K562 (cell line): ENCODE results near the gene TMEM117. TPM values are rescaled to one million over a fixed set of nuclear protein-coding genes. Genes with fewer than 3 reads are reported as not detected.

Experiments used
- ATAC-seq: fragments of 200-7000 bp; cut with Tn5 transposase; 3 replicates; pipeline ENCODE4 v1.9.1; 2020; ENCODE audit warnings: moderate library complexity
- BruUV-seq: library from RNA; stranded (reverse); fragments of 400-500 nt; replicated peaks from 2 replicates; lab custom pipeline; 2021; lab: Mats Ljungman, UMichigan
- CTCF ChIA-PET: fragments of 300-600 bp; formaldehyde crosslinking; extraction: SDS; loops from one replicate; lab custom pipeline; 2021; ENCODE audit warnings: low intra/inter-chr PET ratio; lab: Yijun Ruan, JAX
- POLR2A ChIA-PET: fragments of 300-600, 350-650 bp; sonication (Branson Sonifier 250); formaldehyde crosslinking; extraction: SDS; loops from one replicate; lab custom pipeline; 2021; ENCODE audit warnings: antibody characterized with exemption, inconsistent platforms; lab: Yijun Ruan, JAX
- DNase-seq, 4 experiments: peaks; one replicate each; pipeline versions ENCODE4 v3.0.0 to v3.0.0-alpha.2; 2011 to 2018; ENCODE audit warnings: low spot score in 3 of 4, mixed read lengths in 3 of 4; ENCODE audit errors: extremely low read depth in 1 of 4
- FAIRE-seq: peaks from 2 replicates; lab custom pipeline; 2011; peaks lifted over from hg19 to GRCh38; lab: Jason Lieb, UNC
- H2AFZ ChIP-seq: 2 replicates; pipeline ENCODE4 v1.6.0; 2011; ENCODE audit warnings: low read depth, low read length, control low read depth, inconsistent platforms
- H3K27ac ChIP-seq: fragments of 200-600 bp; 3 replicates; pipeline ENCODE4 v1.8.0; 2011; ENCODE audit warnings: low read depth, mild to moderate bottlenecking, control low read depth, inconsistent platforms, low read length, moderate library complexity, mixed read lengths; ENCODE audit errors: extremely low read depth
- H3K27me3 ChIP-seq, 2 experiments: fragments of 300-600 bp in 1 of 2; 2 replicates in 1 of 2; 3 replicates in 1 of 2; pipeline versions ENCODE4 v1.6.0 to v1.8.0; 2011; ENCODE audit warnings: inconsistent platforms in 2 of 2, low read length in 2 of 2, mild to moderate bottlenecking in 1 of 2, mixed read lengths in 1 of 2, moderate library complexity in 1 of 2; ENCODE audit not compliant: control insufficient read depth in 2 of 2, insufficient read depth in 2 of 2
- H3K36me3 ChIP-seq: fragments of 300-600 bp; 3 replicates; pipeline ENCODE4 v1.8.0; 2011; ENCODE audit warnings: mild to moderate bottlenecking, low read length, inconsistent platforms; ENCODE audit not compliant: control insufficient read depth, insufficient read depth
- H3K4me1 ChIP-seq, 2 experiments: fragments of 200-600 bp in 1 of 2; replicated peaks in 1 of 2; 2 replicates in 1 of 2; 3 replicates in 1 of 2; pipeline versions ENCODE4 v1.5.1 to v1.8.0; 2011; ENCODE audit warnings: inconsistent platforms in 2 of 2, low read length in 2 of 2, mild to moderate bottlenecking in 1 of 2, mixed read lengths in 1 of 2, moderate library complexity in 1 of 2; ENCODE audit not compliant: control insufficient read depth in 2 of 2, insufficient read depth in 2 of 2
- H3K4me2 ChIP-seq: 2 replicates; pipeline ENCODE4 v1.6.1; 2011; ENCODE audit warnings: low read length, control low read depth, inconsistent platforms, mixed read lengths; ENCODE audit not compliant: insufficient read depth
- H3K4me3 ChIP-seq: fragments of 200-600 bp; sonication (generic), shearing (Covaris generic); 2 replicates; pipeline ENCODE4 v1.5.1; 2016; ENCODE audit warnings: control low read depth, inconsistent platforms
- H3K79me2 ChIP-seq: fragments of 200-600 bp; 3 replicates; pipeline ENCODE4 v1.8.0; 2011; ENCODE audit warnings: low read length, inconsistent platforms; ENCODE audit not compliant: control insufficient read depth, insufficient read depth
- H3K9ac ChIP-seq, 2 experiments: 2 replicates each; pipeline versions ENCODE4 v1.6.0 to v1.6.1; 2011; ENCODE audit warnings: low read depth in 2 of 2, low read length in 2 of 2, control low read depth in 1 of 2, inconsistent platforms in 1 of 2, mild to moderate bottlenecking in 1 of 2, mixed read lengths in 1 of 2; ENCODE audit not compliant: insufficient read depth in 1 of 2
- H3K9me1 ChIP-seq: one replicate; pipeline ENCODE4 v1.6.0; 2011; ENCODE audit warnings: inconsistent platforms, mild to moderate bottlenecking, low read length, moderate library complexity; ENCODE audit not compliant: control insufficient read depth, insufficient read depth
- H3K9me3 ChIP-seq: replicated peaks from 2 replicates; pipeline ENCODE4 v1.5.1; 2011; ENCODE audit warnings: low read depth, low read length, inconsistent platforms; ENCODE audit not compliant: control insufficient read depth, insufficient read depth
- H4K20me1 ChIP-seq: replicated peaks from 2 replicates; pipeline ENCODE4 v1.6.1; 2011; ENCODE audit warnings: low read length, inconsistent platforms, mixed read lengths; ENCODE audit not compliant: control insufficient read depth, insufficient read depth
- DIDO1 ChIP-seq: fragments of 450-650 bp; IDR thresholded peaks from 2 replicates; pipeline ENCODE4 v1.6.1; 2016; ENCODE audit warnings: low read depth, missing biosample characterization, missing genetic modification characterization
- EP400 ChIP-seq: fragments of 450-650 bp; IDR thresholded peaks from 2 replicates; pipeline ENCODE4 v1.6.1; 2017; ENCODE audit warnings: antibody characterized with exemption, mild to moderate bottlenecking, moderate library complexity
- FOSL1 ChIP-seq: fragments of 200-800 bp; sonication (Bioruptor generic); conservative IDR thresholded peaks from 2 replicates; pipeline ENCODE4 v1.6.1; 2016; ENCODE audit warnings: missing genetic modification characterization, missing compliant biosample characterization
- PTRF ChIP-seq: fragments of 450-650 bp; IDR thresholded peaks from 2 replicates; pipeline ENCODE4 v1.6.1; 2016; ENCODE audit warnings: mild to moderate bottlenecking, missing genetic modification characterization, missing compliant biosample characterization
- RUNX1 ChIP-seq: sonication (generic); IDR thresholded peaks from 2 replicates; pipeline ENCODE4 v1.6.1; 2016; ENCODE audit warnings: antibody characterized with exemption, low read depth
- SREBF1 ChIP-seq: fragments of 150-350 bp; IDR thresholded peaks from 2 replicates; pipeline ENCODE4 v1.6.1; 2014; ENCODE audit warnings: antibody characterized with exemption, low read depth, low read length, borderline replicate concordance
- ZHX1 ChIP-seq: fragments of 150-350 bp; conservative IDR thresholded peaks from 2 replicates; pipeline ENCODE4 v1.6.1; 2014; ENCODE audit warnings: low read length
- ZNF766 ChIP-seq: fragments of 200-800 bp; sonication (Bioruptor generic); conservative IDR thresholded peaks from 2 replicates; pipeline ENCODE4 v1.6.1; 2016; ENCODE audit warnings: missing genetic modification characterization, missing compliant biosample characterization
- WGBS: fragments of 100-300 bp; shearing (Covaris generic); methylation state at CpG from one replicate; pipeline ENCODE4 v1.1.6; 2016; ENCODE audit warnings: low coverage, mixed read lengths; ENCODE audit not compliant: insufficient coverage; ENCODE audit errors: missing lambda C conversion rate; 5-methylcytosine and 5-hydroxymethylcytosine counted together
- in situ Hi-C: fragments of 300-500 bp; cut with MboI; formaldehyde crosslinking; loops from 4 replicates; pipeline ENCODE4 v1.15.0; 2018; ENCODE audit warnings: inconsistent platforms, mixed read lengths
- intact Hi-C: fragments of 100-400 bp; cut with micrococcal nuclease; formaldehyde crosslinking; loops from 2 replicates; pipeline ENCODE4 v1.14.2; 2022
- polyA plus RNA-seq, 8 experiments: library from polyadenylated mRNA; depleted of rRNA in 4 of 8; stranded (reverse) in 5 of 8; unstranded in 3 of 8; fragments of >200 nt; fragmentation: Nextera tagmentation in 2 of 8; fragmentation: Illumina TruSeq in 1 of 8; extraction: Ambion mirVana in 2 of 8; extraction: Trizol in 1 of 8; gene quantifications; 2 replicates each; pipeline versions ENCODE4 v1.2.1 to v1.2.3, GENCODE V29; 2011 to 2014; ENCODE audit warnings: inconsistent platforms in 1 of 8, missing spikeins in 1 of 8
- total RNA-seq, 7 experiments: library from RNA; depleted of rRNA in 6 of 7; stranded (reverse); fragments of >200 nt in 6 of 7; fragmentation: Illumina TruSeq in 2 of 7; extraction: Trizol in 2 of 7; gene quantifications; 2 replicates each; pipeline versions ENCODE4 v1.2.1 to v1.2.3, GENCODE V29; 2011 to 2021; ENCODE audit warnings: low replicate concordance in 1 of 7

The TMEM117 gene
- total and polyA plus RNA-seq, 9 of the 15 experiments (the other 6 are each of a cell fraction or from before 2014, with no cell fraction given) = 0.31 to 2.8 (median 1.0) TPM

- no peak overlapping the region for H3K4me3 ChIP-seq
- no peak overlapping the region for H3K27ac ChIP-seq
- TF ChIP-seq EP400 (no peak), SREBF1 (no peak), ZNF766 (CRISPR knock-in tag) (no peak), DIDO1 (no peak), RUNX1 (no peak), PTRF (tag) (no peak), ZHX1 (no peak), FOSL1 (tag) (no peak)
- TF ChIP-seq, all 486 proteins: peak for 0
- no peak overlapping the region for H3K4me2 ChIP-seq
- H3K9me3 ChIP-seq = no peaks in the 10 kb centered on the region
- H3K36me3 ChIP-seq = no peaks in the 10 kb centered on the region
- no peaks in the 10 kb centered on the region for H4K20me1 ChIP-seq
- H3K27me3 ChIP-seq = no peaks in the 10 kb centered on the region
- H3K9ac ChIP-seq = no peak overlapping the region
- intact Hi-C loops (no loop called here), in situ Hi-C loops (no loop called here)
- no peak for ATAC-seq
- WGBS = 0% methylated on average over 2 of the region's 2 CpGs
- DNase-seq = no peak
- H3K79me2 ChIP-seq = no peaks in the 10 kb centered on the region
- no peaks in the 10 kb centered on the region for H3K4me1 ChIP-seq
- no peaks in the 10 kb centered on the region for H3K9me1 ChIP-seq
- no peak for FAIRE-seq
- ChIA-PET POLR2A (no interaction called here), CTCF (no interaction called here)
- no TSS peak for BruUV-seq
- no peak overlapping the region for H2AFZ ChIP-seq
These were observed 391.7 kb downstream of the TMEM117 start for GRCh38 chr12:44227616-44228015.
